Stimulated activated CD8-positive, alpha-beta memory T cell treated with anti-CD3 and anti-CD28 coated beads, Interleukin-15, amount 100 ng/mL, for 24 hours (primary cell): ENCODE measurements around the gene INS.

Experiments used
- DNase-seq: peaks from one replicate; pipeline ENCODE4 v3.0.0-alpha.2; 2020; ENCODE audit warnings: low read depth

INS gene

GRCh38 chr11:2144544-2145248, 16.3 kb downstream of the INS start:
- DNase-seq, result no peak

- DNase-seq, result no peak
Observed at GRCh38 chr11:2143799-2144543, 17.0 kb downstream of the INS start.

- DNase-seq, result no peak
Observed at GRCh38 chr11:2143477-2143798, 17.6 kb downstream of the INS start.

GRCh38 chr11:2142762-2143202, 18.2 kb downstream of the INS start:
- DNase-seq, result no peak

- DNase-seq, result no peak
Observed at GRCh38 chr11:2142300-2142759, 18.7 kb downstream of the INS start.

GRCh38 chr11:2140411-2141400, 20.3 kb downstream of the INS start:
- no peak for DNase-seq

GRCh38 chr11:2139621-2140337, 21.2 kb downstream of the INS start:
- DNase-seq, result no peak

GRCh38 chr11:2139123-2139521, 21.9 kb downstream of the INS start, which contains the start of gene IGF2:
Gene IGF2, minus strand, starts transcription at chr11:2139389. Its CDS starts 3,866 bp downstream, at chr11:2135523.
- DNase-seq, result no peak

- no peak for DNase-seq
Observed at GRCh38 chr11:2138431-2139122, 22.4 kb downstream of the INS start.

GRCh38 chr11:2138068-2138430, 23.0 kb downstream of the INS start:
- no peak for DNase-seq

- no peak for DNase-seq
Observed at GRCh38 chr11:2137202-2138067, 23.6 kb downstream of the INS start.

GRCh38 chr11:2136952-2137201, 24.1 kb downstream of the INS start:
- no peak for DNase-seq

GRCh38 chr11:2136209-2136951, 24.6 kb downstream of the INS start:
- DNase-seq, result no peak

GRCh38 chr11:2135648-2136201, 25.3 kb downstream of the INS start:
- no peak for DNase-seq

GRCh38 chr11:2135018-2135569, 25.9 kb downstream of the INS start:
- no peak for DNase-seq

GRCh38 chr11:2134022-2135010, 26.7 kb downstream of the INS start:
- DNase-seq, result no peak

- DNase-seq, result no peak
Observed at GRCh38 chr11:2133241-2134021, 27.6 kb downstream of the INS start.
